ENCODE results near the gene BCORL1. TPM values are rescaled to one million over a fixed set of nuclear protein-coding genes. Genes with fewer than 3 reads are reported as not detected.

BCORL1 gene
- total and polyA plus RNA-seq, 2 of the 8 experiments (the other 6 are each of a cell fraction or from before 2014, with no cell fraction given), result 1.4 to 6.2 TPM

DNA sequence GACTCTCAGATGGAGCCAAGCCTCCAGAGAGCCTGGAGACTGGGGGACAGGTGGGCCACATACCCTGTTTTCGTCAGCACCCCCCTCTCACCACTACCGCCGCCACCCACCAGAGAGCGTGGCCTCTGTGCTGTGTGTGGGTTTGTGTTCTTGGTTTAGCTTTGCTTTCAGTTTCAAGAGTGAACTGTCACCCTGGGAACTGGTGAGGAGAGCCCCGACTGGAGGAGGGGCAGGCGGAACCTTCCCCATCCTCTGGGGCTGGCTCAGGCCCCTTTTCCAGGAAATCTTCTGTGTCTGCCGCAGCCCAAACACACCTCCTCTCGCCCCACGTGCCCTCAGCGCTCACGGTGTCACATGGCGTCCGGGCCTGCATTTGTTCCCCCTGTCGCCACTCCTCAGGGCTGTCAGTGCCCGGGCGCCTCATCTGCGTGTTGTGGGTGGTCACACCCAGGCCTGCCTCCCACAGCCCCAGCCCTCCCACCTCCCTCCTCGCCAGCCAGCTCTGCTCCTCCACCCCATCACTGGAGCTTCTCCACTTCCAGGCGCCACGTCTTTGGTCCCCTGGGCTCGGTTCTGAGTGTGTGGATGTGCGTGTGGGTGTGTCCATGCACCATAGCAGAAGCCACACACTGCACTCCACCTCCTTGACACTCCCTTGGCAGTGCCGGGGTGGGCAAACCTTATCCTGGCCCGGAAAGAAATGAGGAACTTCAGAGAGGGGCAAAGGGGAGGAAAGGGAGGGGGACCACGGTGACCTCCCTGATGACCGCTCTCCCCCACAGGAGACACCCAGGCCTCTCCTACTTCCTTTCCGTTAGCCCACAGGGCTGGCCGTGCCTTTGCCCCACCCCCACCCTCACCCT is 100.0 kb downstream of the BCORL1 start:
- no peak overlapping the region for H2BK20ac ChIP-seq (ENCODE audit: low read length)
- no peak overlapping the region for H2BK120ac ChIP-seq (replicated peaks; ENCODE audit: low read depth, low read length)
- no peak overlapping the region for H2AFZ ChIP-seq (ENCODE audit: low read length)
- no peak overlapping the region for H2BK15ac ChIP-seq (ENCODE audit: low read length)
- FAIRE-seq, result no peak
- H3K4me1 ChIP-seq (replicated peaks in 1 of 4; ENCODE audit: control insufficient read depth in 3 of 4, insufficient read depth in 4 of 4, low read length in 3 of 4), result peaks cover 0 to 22% (median 6%) of the 10 kb centered on the region in 4 experiments; a peak in 5 of 7 replicates
- H3K27me3 ChIP-seq (replicated peaks in 1 of 4; ENCODE audit: control insufficient read depth in 3 of 4, extremely low read depth in 1 of 4, insufficient read depth in 3 of 4, low read length in 3 of 4), result no peaks in the 10 kb centered on the region
- ChIA-PET POLR2A (ENCODE audit: partially characterized antibody) (interaction anchor here (1.0 kb wide), 1 partner anchor 40 kb away, joined by 3 read pairs; no protein-coding TSS in a partner anchor), CTCF (ENCODE audit: partially characterized antibody) (interaction anchor here (1.0 to 4.1 kb wide), 4 partner anchors 13 to 65 kb away, joined by 3 to 36 read pairs (median 13); no protein-coding TSS in a partner anchor)
- H3K23ac ChIP-seq (ENCODE audit: insufficient read length), result no peak overlapping the region
- peak overlapping the region; percentile 81 for H4K91ac ChIP-seq (replicated peaks; ENCODE audit: insufficient read length, low read length)
- no peak overlapping the region for H2BK5ac ChIP-seq (ENCODE audit: low read depth, low read length)
- no peaks in the 10 kb centered on the region for H3K23me2 ChIP-seq (ENCODE audit: low read depth, low read length)
- no peak overlapping the region for H4K5ac ChIP-seq (ENCODE audit: insufficient read length, low read depth, low read length)
- H3K36me3 ChIP-seq (ENCODE audit: control insufficient read depth in 2 of 4, insufficient read depth in 4 of 4, low read length in 3 of 4), result no peaks in the 10 kb centered on the region
- H3K4me3 ChIP-seq (ENCODE audit: extremely low read depth in 1 of 4, insufficient read depth in 2 of 4, low read depth in 3 of 4, low read length in 4 of 4), result no peak overlapping the region
- DNase-seq (ENCODE audit: low read depth in 1 of 2, low spot score in 2 of 2), result no peak
- no peak overlapping the region for H3K4ac ChIP-seq (replicated peaks; ENCODE audit: insufficient read length, low read depth, low read length)
- H3K79me1 ChIP-seq (ENCODE audit: low read depth, low read length), result no peaks in the 10 kb centered on the region
- no peaks in the 10 kb centered on the region for H3K9me3 ChIP-seq (ENCODE audit: insufficient read depth in 2 of 2, low read depth in 1 of 2, low read length in 1 of 2)
- 0 out of 2 replicates have a peak overlapping the region, but pooled peaks have one; percentile 27 for H2BK12ac ChIP-seq (ENCODE audit: low read depth, low read length)
- H3K79me2 ChIP-seq (ENCODE audit: control insufficient read depth in 1 of 2, insufficient read depth in 2 of 2, low read length in 2 of 2), result no peaks in the 10 kb centered on the region
- H2AK5ac ChIP-seq (ENCODE audit: low read depth, low read length), result no peak overlapping the region
- H4K8ac ChIP-seq (ENCODE audit: extremely low read depth, insufficient read depth, low read length), result no peak overlapping the region; the same call in 1 of the 2 replicates
- H4K20me1 ChIP-seq (replicated peaks in 1 of 2; ENCODE audit: control insufficient read depth in 1 of 2, insufficient read depth in 2 of 2, low read length in 2 of 2), result no peaks in the 10 kb centered on the region
- no peak overlapping the region for H3K56ac ChIP-seq (replicated peaks; ENCODE audit: insufficient read length, low read depth, low read length)
- no peak overlapping the region for H3K18ac ChIP-seq (ENCODE audit: extremely low read depth, low read length)
- H3K14ac ChIP-seq (ENCODE audit: insufficient read length), result no peak overlapping the region
- H3K4me2 ChIP-seq (ENCODE audit: insufficient read depth in 1 of 2, low read depth in 2 of 2, low read length in 2 of 2), result 0 out of 4 replicates have a peak overlapping the region, but pooled peaks of 1 of the 2 experiments have one; percentile 21
- H3K9ac ChIP-seq (replicated peaks in 1 of 4; ENCODE audit: extremely low read depth in 1 of 4, low read depth in 3 of 4, low read length in 3 of 4), result no peak overlapping the region
- WGBS, 2 experiments (ENCODE audit: extremely low coverage in 1 of 2, insufficient coverage in 1 of 2, insufficient read length in 1 of 2, insufficient replicate concordance in 2 of 2, low coverage in 1 of 2, low lambda C conversion rate in 2 of 2, missing lambda C conversion rate in 1 of 2), result 70% methylated on average over 2 of the region's 28 CpGs; no CpG with 5 or more reads in 1 of the 2 experiments
- H3K27ac ChIP-seq (ENCODE audit: low read depth, low read length), result no peak overlapping the region
- TF ChIP-seq ZNF274 (IDR thresholded peaks at IDR 0.05; ENCODE audit: borderline replicate concordance, extremely low read depth, low read length), result no peak
- TF ChIP-seq ATF3 (IDR thresholded peaks at IDR 0.05; ENCODE audit: insufficient read depth, low read depth, low read length), result no peak
